Body of pancreas (tissue), 4 donors: ENCODE data around the gene SNX21. TPM values are rescaled to one million over a fixed set of nuclear protein-coding genes. Genes with fewer than 3 reads are reported as not detected.

ENCODE experiments used
- ATAC-seq: fragments of 150-250 bp; one replicate; pipeline ENCODE4 v1.9.1; 2016
- DNase-seq, 4 donors: peaks; one replicate each; pipeline ENCODE4 v3.0.0-alpha.2; 2019
- H3K27ac ChIP-seq, 4 donors: fragments of 200-600 bp; sonication (generic); 1 replicate in 3 of 4; 2 replicates in 1 of 4; pipeline versions ENCODE4 v1.5.1 to v1.6.1; 2016 to 2019; ENCODE audit warnings: mild to moderate bottlenecking in 1 of 4, mixed read lengths in 1 of 4, moderate library complexity in 1 of 4
- H3K27me3 ChIP-seq, 2 donors: fragments of 200-600 bp; sonication (generic); one replicate each; pipeline ENCODE4 v1.6.0; 2016; ENCODE audit warnings: mild to moderate bottlenecking in 1 of 2
- H3K36me3 ChIP-seq, 2 donors: fragments of 200-600 bp; sonication (generic); replicated peaks in 1 of 2; 2 replicates each; pipeline ENCODE4 v1.5.1; 2016; ENCODE audit warnings: low read depth in 2 of 2; ENCODE audit not compliant: insufficient read depth in 1 of 2
- H3K4me1 ChIP-seq: fragments of 200-600 bp; sonication (generic); one replicate; pipeline ENCODE4 v1.6.0; 2016
- H3K4me3 ChIP-seq, 2 donors: fragments of 200-600 bp; sonication (generic); 1 replicate in 1 of 2; 2 replicates in 1 of 2; pipeline ENCODE4 v1.5.1; 2016 to 2019
- H3K9me3 ChIP-seq, 3 donors: fragments of 200-600 bp; sonication (generic); 1 replicate in 2 of 3; 2 replicates in 1 of 3; pipeline ENCODE4 v1.5.1; 2016
- POLR2A ChIP-seq, 3 donors: fragments of 450-650 bp; IDR thresholded peaks; one replicate each; pipeline ENCODE4 v1.6.1; 2016; ENCODE audit warnings: antibody characterized with exemption in 3 of 3, mild to moderate bottlenecking in 2 of 3
- WGBS, 2 donors: methylation state at CpG; one replicate each; pipeline ENCODE4 v1.1.5; 2017; 5-methylcytosine and 5-hydroxymethylcytosine counted together
- intact Hi-C: fragments of 100-400 bp; cut with DNase I; formaldehyde crosslinking; loops from one replicate; pipeline ENCODE4 v1.15.1; 2023
- total RNA-seq, 2 donors: library from RNA; depleted of rRNA; stranded (reverse); fragments of >200 nt; gene quantifications; one replicate each; pipeline ENCODE4 v1.1.0, GENCODE V29; 2016
- TF ChIP-seq, protein P1 (sequence below), 7 experiments: fragments of 450-650 bp in 4 of 7; fragments of 200-600 bp in 3 of 7; sonication (generic) in 3 of 7; IDR thresholded peaks; one replicate each; pipeline ENCODE4 v1.5.1; 2016 to 2019; ENCODE audit warnings: antibody characterized with exemption in 7 of 7

The SNX21 gene
- total RNA-seq, 2 donors from 2014 or later: 42.8 to 46.5 TPM

DNA sequence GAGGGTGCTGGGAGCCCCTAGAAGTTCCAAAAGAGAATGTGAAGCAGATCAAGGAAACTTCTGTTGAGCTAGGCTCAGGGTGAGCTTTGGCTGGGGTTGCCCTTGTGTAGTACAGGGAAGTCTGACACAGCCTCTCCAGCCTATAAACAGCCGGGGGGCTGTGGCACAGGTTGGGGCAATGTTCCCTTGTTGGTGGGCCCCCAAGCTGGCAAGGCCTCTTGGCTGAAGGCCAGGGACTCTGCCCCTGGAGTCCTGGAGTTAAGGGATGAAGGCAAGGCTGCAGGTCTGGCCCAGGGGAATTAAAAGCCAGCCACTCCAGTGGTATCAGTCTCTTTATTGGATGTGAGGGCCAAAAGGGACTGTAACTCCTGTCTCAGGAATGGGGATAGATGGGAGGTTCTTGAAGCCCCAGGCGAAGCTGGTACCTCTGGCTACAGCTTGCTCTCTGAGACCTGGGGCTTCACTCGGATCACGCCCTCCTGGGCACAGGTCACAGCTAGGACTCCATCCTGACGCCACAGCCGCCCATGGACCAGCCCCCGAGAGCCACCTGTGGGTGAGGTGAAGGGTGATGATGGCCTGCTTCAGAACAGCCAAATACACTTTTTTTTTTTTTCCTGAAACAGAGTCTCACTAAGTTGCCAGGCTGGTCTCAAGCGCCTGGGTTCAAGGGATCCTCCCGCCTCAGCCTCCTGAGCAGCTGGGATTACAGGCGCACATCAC is 8.0 kb downstream of the SNX21 start:
- Histone ChIP-seq H3K4me1 (no peaks in the 10 kb centered on the region), H3K27ac (no peak overlapping the region), H3K9me3 (no peaks in the 10 kb centered on the region), H3K4me3 (no peak overlapping the region), H3K27me3 (no peaks in the 10 kb centered on the region), H3K36me3 (peaks cover 3 to 12% of the 10 kb centered on the region in 2 donors)
- TF ChIP-seq, protein P1, sequence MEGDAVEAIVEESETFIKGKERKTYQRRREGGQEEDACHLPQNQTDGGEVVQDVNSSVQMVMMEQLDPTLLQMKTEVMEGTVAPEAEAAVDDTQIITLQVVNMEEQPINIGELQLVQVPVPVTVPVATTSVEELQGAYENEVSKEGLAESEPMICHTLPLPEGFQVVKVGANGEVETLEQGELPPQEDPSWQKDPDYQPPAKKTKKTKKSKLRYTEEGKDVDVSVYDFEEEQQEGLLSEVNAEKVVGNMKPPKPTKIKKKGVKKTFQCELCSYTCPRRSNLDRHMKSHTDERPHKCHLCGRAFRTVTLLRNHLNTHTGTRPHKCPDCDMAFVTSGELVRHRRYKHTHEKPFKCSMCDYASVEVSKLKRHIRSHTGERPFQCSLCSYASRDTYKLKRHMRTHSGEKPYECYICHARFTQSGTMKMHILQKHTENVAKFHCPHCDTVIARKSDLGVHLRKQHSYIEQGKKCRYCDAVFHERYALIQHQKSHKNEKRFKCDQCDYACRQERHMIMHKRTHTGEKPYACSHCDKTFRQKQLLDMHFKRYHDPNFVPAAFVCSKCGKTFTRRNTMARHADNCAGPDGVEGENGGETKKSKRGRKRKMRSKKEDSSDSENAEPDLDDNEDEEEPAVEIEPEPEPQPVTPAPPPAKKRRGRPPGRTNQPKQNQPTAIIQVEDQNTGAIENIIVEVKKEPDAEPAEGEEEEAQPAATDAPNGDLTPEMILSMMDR (IDR thresholded peaks at IDR 0.05): no peak
- TF ChIP-seq POLR2A (IDR thresholded peaks at IDR 0.05): no peak
- 94 to 95% methylated on average over 7 to 10 of the region's 10 CpGs for WGBS, 2 donors
- ATAC-seq (no peak), DNase-seq (no peak)
- intact Hi-C loops: no loop called here

DNA sequence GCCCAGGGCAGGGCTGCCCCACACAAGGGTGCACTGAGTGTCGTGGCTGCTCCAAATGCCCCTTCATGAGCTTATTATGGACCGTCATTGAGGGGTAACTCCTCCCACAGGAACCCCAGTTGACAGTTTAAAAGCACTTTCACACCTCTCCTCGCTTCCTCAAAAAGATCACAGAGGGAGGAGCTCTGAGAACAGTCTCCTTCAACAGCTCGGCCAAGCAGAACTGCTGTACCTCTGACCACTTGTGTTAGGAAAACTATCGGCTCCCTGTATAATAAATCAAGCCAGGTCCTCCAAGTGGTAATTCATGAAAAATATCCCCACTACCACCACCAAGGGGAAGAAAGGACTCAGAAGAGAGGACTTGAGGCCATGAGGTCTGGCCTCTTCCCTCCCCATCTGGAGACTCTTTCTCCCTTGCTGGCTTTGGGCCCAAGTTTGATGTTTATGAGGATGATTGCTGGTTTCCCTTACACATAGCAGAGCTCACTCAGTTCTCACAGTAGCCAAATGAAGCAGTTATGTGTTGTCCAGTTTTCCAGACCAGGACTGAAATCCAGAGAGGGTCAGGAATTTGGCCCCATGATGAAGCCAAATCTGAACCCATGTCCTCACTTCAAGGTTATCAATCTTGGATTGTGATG is 8.7 kb downstream of the SNX21 start:
- H3K4me1 ChIP-seq: no peaks in the 10 kb centered on the region
- 70 to 92% methylated on average over 5 of the region's 5 CpGs for WGBS, 2 donors
- H3K27ac ChIP-seq: no peak overlapping the region
- H3K4me3 ChIP-seq: no peak overlapping the region
- peaks cover 3 to 12% of the 10 kb centered on the region in 2 donors for H3K36me3 ChIP-seq
- intact Hi-C loops: no loop called here
- H3K27me3 ChIP-seq: no peaks in the 10 kb centered on the region
- no peaks in the 10 kb centered on the region for H3K9me3 ChIP-seq
- TF ChIP-seq, protein P1 (IDR thresholded peaks at IDR 0.05): no peak
- no peak for TF ChIP-seq POLR2A (IDR thresholded peaks at IDR 0.05)
- ATAC-seq (no peak), DNase-seq (peak in 1 of 4 donors; percentile 17)

DNA sequence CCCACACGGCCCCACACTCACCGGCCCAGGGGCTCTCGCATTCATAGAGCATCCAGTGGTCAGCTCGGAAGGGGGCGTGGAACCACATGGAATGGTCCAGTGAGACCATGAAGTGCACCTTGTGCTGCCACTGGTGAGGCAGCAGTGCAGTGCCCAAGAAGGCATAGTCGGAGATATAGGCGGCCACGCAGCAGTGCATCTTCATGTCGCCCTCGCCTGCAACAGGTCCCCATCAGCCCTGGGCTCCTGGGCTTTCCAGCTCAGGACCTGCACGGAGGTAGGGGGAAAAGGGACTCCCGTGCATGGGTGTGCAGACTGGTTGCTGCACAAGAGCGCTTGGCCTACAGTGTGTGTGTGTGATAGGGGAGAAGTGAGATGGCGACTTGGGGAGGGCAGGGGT is 9.9 kb downstream of the SNX21 start:
- ATAC-seq (no peak), DNase-seq (no peak)
- Histone ChIP-seq H3K4me3 (no peak overlapping the region), H3K36me3 (peaks cover 3 to 16% of the 10 kb centered on the region in 2 donors), H3K4me1 (no peaks in the 10 kb centered on the region), H3K27me3 (no peaks in the 10 kb centered on the region), H3K27ac (no peak overlapping the region), H3K9me3 (no peaks in the 10 kb centered on the region)
- intact Hi-C loops: no loop called here
- TF ChIP-seq, protein P1 (IDR thresholded peaks at IDR 0.05): no peak
- TF ChIP-seq POLR2A (IDR thresholded peaks at IDR 0.05): no peak
- WGBS, 2 donors: 86% methylated on average over 11 to 14 of the region's 14 CpGs

DNA sequence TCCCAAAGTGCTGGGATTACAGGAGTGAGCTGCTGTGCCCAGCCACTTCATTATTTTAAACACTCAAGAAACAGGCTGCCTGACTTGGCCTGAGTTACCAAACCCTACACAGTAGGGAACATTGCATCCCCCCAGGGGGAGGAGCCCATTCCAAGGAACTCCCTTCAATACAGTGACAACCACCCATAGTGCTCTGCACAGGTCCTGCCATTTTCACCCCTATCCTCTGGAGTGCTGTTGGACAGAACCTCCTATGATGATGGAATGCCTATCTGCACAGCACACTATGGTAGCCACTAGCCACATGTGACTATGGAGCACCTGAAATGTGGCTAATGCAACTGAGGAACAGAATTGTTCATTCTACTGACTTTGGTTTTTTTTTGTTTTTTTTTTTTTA is 11.9 kb downstream of the SNX21 start:
- Histone ChIP-seq H3K4me3 (no peak overlapping the region), H3K27ac (no peak overlapping the region), H3K36me3 (peaks cover 3 to 17% of the 10 kb centered on the region in 2 donors), H3K4me1 (no peaks in the 10 kb centered on the region), H3K27me3 (no peaks in the 10 kb centered on the region), H3K9me3 (no peaks in the 10 kb centered on the region)
- DNase-seq (no peak), ATAC-seq (no peak)
- TF ChIP-seq POLR2A (IDR thresholded peaks at IDR 0.05): no peak
- TF ChIP-seq, protein P1 (IDR thresholded peaks at IDR 0.05): no peak
- intact Hi-C loops: no loop called here
